ENCODE results near the gene TAS2R16. TPM values are rescaled to one million over a fixed set of nuclear protein-coding genes. Genes with fewer than 3 reads are reported as not detected.

Gene TAS2R16
- total and polyA plus RNA-seq, 2 donors (not counting 3 experiments of a cell fraction or from before 2014, with no cell fraction given) = not detected

DNA sequence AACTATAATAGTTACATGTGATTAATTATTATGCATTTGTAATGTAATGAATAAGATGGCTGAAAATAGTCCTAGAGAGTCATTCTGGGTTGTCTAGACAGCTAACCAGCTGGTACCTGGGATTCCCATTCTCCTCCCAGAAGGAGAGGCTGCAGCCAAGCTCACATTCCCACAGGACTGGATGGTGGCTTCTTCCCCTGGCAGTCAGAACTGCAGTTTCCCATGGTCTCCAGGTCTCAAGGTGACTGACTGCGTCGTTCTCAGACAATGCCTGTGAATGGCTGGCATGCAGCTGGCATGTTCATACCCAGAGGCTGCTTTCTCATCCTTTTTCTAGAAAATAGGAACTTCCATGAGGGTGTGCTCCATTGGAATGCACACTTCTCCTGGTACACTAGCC, 21.3 kb downstream of the TAS2R16 start:
- H3K27ac ChIP-seq (ENCODE audit: insufficient read depth, low read depth, low read length) = no peak overlapping the region
- no peaks in the 10 kb centered on the region for H3K9me3 ChIP-seq (replicated peaks; ENCODE audit: control insufficient read depth, insufficient read depth, low read length)
- no peaks in the 10 kb centered on the region for H3K36me3 ChIP-seq (ENCODE audit: control insufficient read depth in 2 of 2, extremely low read depth in 1 of 2, insufficient read depth in 2 of 2, low read length in 2 of 2)
- no peak overlapping the region for H3K4me2 ChIP-seq (ENCODE audit: insufficient read depth, low read length)
- DNase-seq (ENCODE audit: low read depth, low spot score) (no peak), FAIRE-seq (no peak)
- no peak overlapping the region for H3K9ac ChIP-seq (replicated peaks; ENCODE audit: extremely low read depth, insufficient read depth, low read length)
- dilution Hi-C loops (cut with MboI; ENCODE audit: extremely low pct_ligation_motif_present, low sequenced_read_pairs) = no loop called here
- no peak overlapping the region for H2AFZ ChIP-seq (ENCODE audit: low read depth, low read length)
- no peaks in the 10 kb centered on the region for H3K4me1 ChIP-seq (ENCODE audit: control insufficient read depth, extremely low read depth, insufficient read depth, low read length)
- H3K9me1 ChIP-seq (replicated peaks; ENCODE audit: control insufficient read depth, extremely low read depth, insufficient read depth, low read length) = no peaks in the 10 kb centered on the region
- no peak for TF ChIP-seq GATA2 (IDR thresholded peaks at IDR 0.05; ENCODE audit: insufficient read depth, insufficient read length, low read depth, low read length)
- no peak for TF ChIP-seq POLR2AphosphoS5 (IDR thresholded peaks at IDR 0.05; ENCODE audit: insufficient read depth, low read depth, low read length)
- POLR2A ChIA-PET = no interaction called here
- H3K79me2 ChIP-seq (ENCODE audit: control insufficient read depth, insufficient read depth, low read length) = no peaks in the 10 kb centered on the region
- H3K27me3 ChIP-seq (ENCODE audit: control insufficient read depth in 2 of 2, insufficient read depth in 2 of 2, low read length in 2 of 2) = no peaks in the 10 kb centered on the region
- H3K4me3 ChIP-seq (replicated peaks in 1 of 3; ENCODE audit: insufficient read depth in 1 of 3, low read depth in 1 of 3, low read length in 3 of 3) = no peak overlapping the region
- intact Hi-C loops (cut with micrococcal nuclease) = no loop called here
- no TSS peak for BruUV-seq (replicated peaks)
- CTCF ChIA-PET = no interaction called here
- H4K20me1 ChIP-seq (replicated peaks; ENCODE audit: control insufficient read depth, extremely low read depth, insufficient read depth, low read length) = no peaks in the 10 kb centered on the region

DNA sequence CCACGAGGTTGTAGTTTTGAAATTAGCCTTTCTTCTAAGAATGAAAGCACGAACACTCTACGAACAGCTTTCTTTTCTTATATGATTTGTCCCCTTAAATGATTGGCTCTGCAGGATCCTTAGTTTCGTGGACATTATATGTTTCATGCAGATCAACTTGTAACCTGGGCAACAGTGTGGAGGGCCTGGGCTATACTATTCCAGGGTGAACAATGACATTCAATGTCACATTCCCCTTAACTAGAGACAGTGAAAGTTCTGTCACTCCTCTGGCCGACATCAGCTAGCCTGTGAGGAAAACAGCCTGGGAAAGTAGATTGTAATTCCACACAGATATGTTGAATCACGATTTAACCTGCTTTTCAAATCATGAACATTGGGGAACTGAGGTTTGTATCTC, 23.4 kb downstream of the TAS2R16 start:
- H4K20me1 ChIP-seq (replicated peaks; ENCODE audit: control insufficient read depth, extremely low read depth, insufficient read depth, low read length) = no peaks in the 10 kb centered on the region
- no peak overlapping the region for H3K9ac ChIP-seq (replicated peaks; ENCODE audit: extremely low read depth, insufficient read depth, low read length)
- H3K36me3 ChIP-seq (ENCODE audit: control insufficient read depth in 2 of 2, extremely low read depth in 1 of 2, insufficient read depth in 2 of 2, low read length in 2 of 2) = no peaks in the 10 kb centered on the region
- no peak overlapping the region for H3K4me3 ChIP-seq (replicated peaks in 1 of 3; ENCODE audit: insufficient read depth in 1 of 3, low read depth in 1 of 3, low read length in 3 of 3)
- intact Hi-C loops (cut with micrococcal nuclease) (no loop called here), dilution Hi-C loops (cut with MboI; ENCODE audit: extremely low pct_ligation_motif_present, low sequenced_read_pairs) (no loop called here)
- no peak overlapping the region for H3K27ac ChIP-seq (ENCODE audit: insufficient read depth, low read depth, low read length)
- TF ChIP-seq FOS (IDR thresholded peaks at IDR 0.05; ENCODE audit: borderline replicate concordance, insufficient read depth, low read length) = no peak
- TF ChIP-seq, protein P1, sequence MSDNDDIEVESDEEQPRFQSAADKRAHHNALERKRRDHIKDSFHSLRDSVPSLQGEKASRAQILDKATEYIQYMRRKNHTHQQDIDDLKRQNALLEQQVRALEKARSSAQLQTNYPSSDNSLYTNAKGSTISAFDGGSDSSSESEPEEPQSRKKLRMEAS (IDR thresholded peaks at IDR 0.05; ENCODE audit: insufficient read depth, insufficient read length) = no peak
- no peak for TF ChIP-seq POLR2AphosphoS5 (IDR thresholded peaks at IDR 0.05; ENCODE audit: insufficient read depth, low read depth, low read length)
- TF ChIP-seq, protein P2, sequence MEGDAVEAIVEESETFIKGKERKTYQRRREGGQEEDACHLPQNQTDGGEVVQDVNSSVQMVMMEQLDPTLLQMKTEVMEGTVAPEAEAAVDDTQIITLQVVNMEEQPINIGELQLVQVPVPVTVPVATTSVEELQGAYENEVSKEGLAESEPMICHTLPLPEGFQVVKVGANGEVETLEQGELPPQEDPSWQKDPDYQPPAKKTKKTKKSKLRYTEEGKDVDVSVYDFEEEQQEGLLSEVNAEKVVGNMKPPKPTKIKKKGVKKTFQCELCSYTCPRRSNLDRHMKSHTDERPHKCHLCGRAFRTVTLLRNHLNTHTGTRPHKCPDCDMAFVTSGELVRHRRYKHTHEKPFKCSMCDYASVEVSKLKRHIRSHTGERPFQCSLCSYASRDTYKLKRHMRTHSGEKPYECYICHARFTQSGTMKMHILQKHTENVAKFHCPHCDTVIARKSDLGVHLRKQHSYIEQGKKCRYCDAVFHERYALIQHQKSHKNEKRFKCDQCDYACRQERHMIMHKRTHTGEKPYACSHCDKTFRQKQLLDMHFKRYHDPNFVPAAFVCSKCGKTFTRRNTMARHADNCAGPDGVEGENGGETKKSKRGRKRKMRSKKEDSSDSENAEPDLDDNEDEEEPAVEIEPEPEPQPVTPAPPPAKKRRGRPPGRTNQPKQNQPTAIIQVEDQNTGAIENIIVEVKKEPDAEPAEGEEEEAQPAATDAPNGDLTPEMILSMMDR (IDR thresholded peaks at IDR 0.05; ENCODE audit: extremely low read depth in 1 of 2, insufficient read depth in 1 of 2, low read depth in 1 of 2, low read length in 2 of 2) = no peak
- no peak for TF ChIP-seq MYC (IDR thresholded peaks at IDR 0.05; ENCODE audit: low read depth, low read length)
- no peak for TF ChIP-seq GATA2 (IDR thresholded peaks at IDR 0.05; ENCODE audit: insufficient read depth, insufficient read length, low read depth, low read length)
- no peak for TF ChIP-seq EZH2 (IDR thresholded peaks at IDR 0.05; ENCODE audit: borderline replicate concordance, low read depth, low read length, severe bottlenecking)
- TF ChIP-seq POLR2A (IDR thresholded peaks at IDR 0.05; ENCODE audit: low read depth, low read length) = no peak
- no peak for TF ChIP-seq JUN (IDR thresholded peaks at IDR 0.05; ENCODE audit: borderline replicate concordance, insufficient read depth, insufficient read length, low read depth)
- no peak for DNase-seq (ENCODE audit: low read depth, low spot score)
- H3K4me2 ChIP-seq (ENCODE audit: insufficient read depth, low read length) = no peak overlapping the region
- no peak for FAIRE-seq
- POLR2A ChIA-PET = no interaction called here
- H3K9me3 ChIP-seq (replicated peaks; ENCODE audit: control insufficient read depth, insufficient read depth, low read length) = no peaks in the 10 kb centered on the region
- no peak overlapping the region for H2AFZ ChIP-seq (ENCODE audit: low read depth, low read length)
- no peaks in the 10 kb centered on the region for H3K79me2 ChIP-seq (ENCODE audit: control insufficient read depth, insufficient read depth, low read length)
- no TSS peak for BruUV-seq (replicated peaks)
- H3K9me1 ChIP-seq (replicated peaks; ENCODE audit: control insufficient read depth, extremely low read depth, insufficient read depth, low read length) = no peaks in the 10 kb centered on the region
- H3K27me3 ChIP-seq (ENCODE audit: control insufficient read depth in 2 of 2, insufficient read depth in 2 of 2, low read length in 2 of 2) = no peaks in the 10 kb centered on the region
- no peaks in the 10 kb centered on the region for H3K4me1 ChIP-seq (ENCODE audit: control insufficient read depth, extremely low read depth, insufficient read depth, low read length)
- CTCF ChIA-PET = interaction anchor here (1.0 to 1.6 kb wide), 3 partner anchors 10 to 169 kb away, joined by 3 to 4 read pairs (median 3); no protein-coding TSS in a partner anchor
